ENCODE measurements around the gene MIGA2. TPM values are rescaled to one million over a fixed set of nuclear protein-coding genes. Genes with fewer than 3 reads are reported as not detected.

Gene MIGA2
- total RNA-seq, 1 experiment from 2014 or later: 23.3 TPM

GRCh38 chr9:129036923-129037766 lies 719 bp downstream of the MIGA2 start:
- DNase-seq (ENCODE audit: low read depth): no peak

GRCh38 chr9:129037767-129038098 lies 1.3 kb downstream of the MIGA2 start:
- DNase-seq (ENCODE audit: low read depth): no peak

GRCh38 chr9:129038109-129038852 lies 1.9 kb downstream of the MIGA2 start:
- no peak for DNase-seq (ENCODE audit: low read depth)

GRCh38 chr9:129040113-129040643 lies 3.8 kb downstream of the MIGA2 start:
- no peak for DNase-seq (ENCODE audit: low read depth)

GRCh38 chr9:129042016-129042415 lies 5.6 kb downstream of the MIGA2 start:
- no peak for DNase-seq (ENCODE audit: low read depth)

GRCh38 chr9:129052592-129052991 lies 16.2 kb downstream of the MIGA2 start:
- peak; percentile 10 for DNase-seq (ENCODE audit: low read depth)

- DNase-seq (ENCODE audit: low read depth): no peak
Observed at GRCh38 chr9:129053020-129053419, 16.6 kb downstream of the MIGA2 start.

GRCh38 chr9:129054163-129054851 lies 17.9 kb downstream of the MIGA2 start:
- DNase-seq (ENCODE audit: low read depth): peak; percentile 12

GRCh38 chr9:129058965-129059795 lies 22.8 kb downstream of the MIGA2 start:
- peak; percentile 48 for DNase-seq (ENCODE audit: low read depth)

- DNase-seq (ENCODE audit: low read depth): no peak
Observed at GRCh38 chr9:129059796-129060785, 23.7 kb downstream of the MIGA2 start.

- DNase-seq (ENCODE audit: low read depth): no peak
Observed at GRCh38 chr9:129060991-129061390, 24.6 kb downstream of the MIGA2 start.

GRCh38 chr9:129063061-129063460 lies 26.6 kb downstream of the MIGA2 start:
- no peak for DNase-seq (ENCODE audit: low read depth)

GRCh38 chr9:129064499-129064908 lies 28.1 kb downstream of the MIGA2 start:
- no peak for DNase-seq (ENCODE audit: low read depth)

- DNase-seq (ENCODE audit: low read depth): no peak
Observed at GRCh38 chr9:129068110-129068509, 31.7 kb downstream of the MIGA2 start.

- DNase-seq (ENCODE audit: low read depth): no peak
Observed at GRCh38 chr9:129068990-129069861, 32.8 kb downstream of the MIGA2 start.

GRCh38 chr9:129069862-129070641 lies 33.6 kb downstream of the MIGA2 start:
- DNase-seq (ENCODE audit: low read depth): no peak

- DNase-seq (ENCODE audit: low read depth): no peak
Observed at GRCh38 chr9:129070696-129071525, 34.5 kb downstream of the MIGA2 start.

Measured in M059J (cell line).